Astrocyte of the spinal cord (primary cell): ENCODE data around the gene KMT2B.

Experiments
- DNase-seq: peaks from one replicate; pipeline ENCODE4 v3.0.0; 2011; ENCODE audit warnings: low read depth, low spot score
- H3K4me3 ChIP-seq: 2 replicates; pipeline ENCODE4 v1.5.1; 2011; ENCODE audit warnings: low read depth, mild to moderate bottlenecking, low read length, moderate library complexity
- in situ Hi-C: cut with HindIII; loops from 2 replicates; pipeline ENCODE4 v1.10.0; 2017; ENCODE audit warnings: low sequenced_read_pairs
- TF ChIP-seq, protein P1 (sequence below): IDR thresholded peaks from 2 replicates; pipeline ENCODE4 v1.5.1; 2012; ENCODE audit warnings: low read depth, mild to moderate bottlenecking, low read length, inconsistent platforms

KMT2B gene

DNA sequence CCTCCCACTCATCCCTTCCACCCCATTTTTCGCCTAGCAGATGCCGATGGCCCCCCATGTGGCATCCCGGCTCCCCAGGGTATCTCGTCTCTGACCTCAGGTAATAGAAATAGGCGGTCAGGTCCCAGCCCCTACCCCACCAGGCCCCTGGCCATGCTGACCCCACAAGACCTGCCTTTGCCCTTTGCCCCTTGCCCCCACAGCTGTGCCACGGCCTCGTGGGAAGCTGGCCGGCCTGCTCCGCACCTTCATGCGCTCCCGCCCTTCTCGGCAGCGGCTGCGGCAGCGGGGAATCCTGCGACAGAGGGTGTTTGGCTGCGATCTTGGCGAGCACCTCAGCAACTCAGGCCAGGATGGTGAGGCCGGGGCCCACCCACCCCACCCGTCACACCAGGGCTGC is 62.9 kb downstream of the KMT2B start:
- in situ Hi-C loops, result no loop called here
- H3K4me3 ChIP-seq, result no peak overlapping the region
- TF ChIP-seq, protein P1, sequence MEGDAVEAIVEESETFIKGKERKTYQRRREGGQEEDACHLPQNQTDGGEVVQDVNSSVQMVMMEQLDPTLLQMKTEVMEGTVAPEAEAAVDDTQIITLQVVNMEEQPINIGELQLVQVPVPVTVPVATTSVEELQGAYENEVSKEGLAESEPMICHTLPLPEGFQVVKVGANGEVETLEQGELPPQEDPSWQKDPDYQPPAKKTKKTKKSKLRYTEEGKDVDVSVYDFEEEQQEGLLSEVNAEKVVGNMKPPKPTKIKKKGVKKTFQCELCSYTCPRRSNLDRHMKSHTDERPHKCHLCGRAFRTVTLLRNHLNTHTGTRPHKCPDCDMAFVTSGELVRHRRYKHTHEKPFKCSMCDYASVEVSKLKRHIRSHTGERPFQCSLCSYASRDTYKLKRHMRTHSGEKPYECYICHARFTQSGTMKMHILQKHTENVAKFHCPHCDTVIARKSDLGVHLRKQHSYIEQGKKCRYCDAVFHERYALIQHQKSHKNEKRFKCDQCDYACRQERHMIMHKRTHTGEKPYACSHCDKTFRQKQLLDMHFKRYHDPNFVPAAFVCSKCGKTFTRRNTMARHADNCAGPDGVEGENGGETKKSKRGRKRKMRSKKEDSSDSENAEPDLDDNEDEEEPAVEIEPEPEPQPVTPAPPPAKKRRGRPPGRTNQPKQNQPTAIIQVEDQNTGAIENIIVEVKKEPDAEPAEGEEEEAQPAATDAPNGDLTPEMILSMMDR, result no peak
- no peak for DNase-seq

DNA sequence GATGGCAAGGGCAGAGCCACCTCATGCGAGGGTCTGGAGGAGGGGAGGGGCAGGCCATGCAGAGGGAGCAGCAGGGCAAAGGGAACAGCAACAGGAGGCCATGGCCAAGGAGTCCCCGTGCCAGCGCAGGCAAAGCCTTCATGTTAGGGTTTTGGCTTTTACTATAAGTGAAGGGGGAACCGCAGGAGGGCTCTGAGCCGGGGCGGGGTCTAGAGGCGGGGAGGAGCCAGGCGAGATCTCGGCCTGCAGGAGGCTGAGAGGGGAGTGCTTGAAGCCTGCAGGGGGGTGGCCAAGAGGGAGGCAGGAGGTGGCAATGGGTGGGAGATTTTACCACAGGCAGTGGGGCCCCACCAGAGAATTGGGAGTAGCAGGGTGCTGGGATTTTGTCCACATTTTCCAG is 63.8 kb downstream of the KMT2B start:
- DNase-seq, result no peak
- H3K4me3 ChIP-seq, result no peak overlapping the region
- TF ChIP-seq, protein P1, result no peak
- in situ Hi-C loops, result no loop called here

DNA sequence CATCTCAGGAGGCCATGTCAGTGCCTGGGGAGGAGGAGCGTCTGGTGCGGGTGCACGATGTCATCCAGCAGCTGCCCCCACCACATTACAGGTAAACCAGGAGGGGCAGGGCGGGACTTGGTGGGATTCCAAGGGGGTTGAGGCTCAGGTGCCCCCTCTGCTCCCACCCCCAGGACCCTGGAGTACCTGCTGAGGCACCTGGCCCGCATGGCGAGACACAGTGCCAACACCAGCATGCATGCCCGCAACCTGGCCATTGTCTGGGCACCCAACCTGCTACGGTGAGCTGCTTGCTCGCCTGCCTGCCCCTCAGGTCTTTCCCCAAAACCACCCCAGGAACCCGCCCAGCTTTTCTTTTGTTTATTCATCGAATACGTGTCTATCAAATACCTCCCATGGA is 64.8 kb downstream of the KMT2B start:
- in situ Hi-C loops, result no loop called here
- H3K4me3 ChIP-seq, result no peak overlapping the region
- no peak for DNase-seq
- TF ChIP-seq, protein P1, result no peak

DNA sequence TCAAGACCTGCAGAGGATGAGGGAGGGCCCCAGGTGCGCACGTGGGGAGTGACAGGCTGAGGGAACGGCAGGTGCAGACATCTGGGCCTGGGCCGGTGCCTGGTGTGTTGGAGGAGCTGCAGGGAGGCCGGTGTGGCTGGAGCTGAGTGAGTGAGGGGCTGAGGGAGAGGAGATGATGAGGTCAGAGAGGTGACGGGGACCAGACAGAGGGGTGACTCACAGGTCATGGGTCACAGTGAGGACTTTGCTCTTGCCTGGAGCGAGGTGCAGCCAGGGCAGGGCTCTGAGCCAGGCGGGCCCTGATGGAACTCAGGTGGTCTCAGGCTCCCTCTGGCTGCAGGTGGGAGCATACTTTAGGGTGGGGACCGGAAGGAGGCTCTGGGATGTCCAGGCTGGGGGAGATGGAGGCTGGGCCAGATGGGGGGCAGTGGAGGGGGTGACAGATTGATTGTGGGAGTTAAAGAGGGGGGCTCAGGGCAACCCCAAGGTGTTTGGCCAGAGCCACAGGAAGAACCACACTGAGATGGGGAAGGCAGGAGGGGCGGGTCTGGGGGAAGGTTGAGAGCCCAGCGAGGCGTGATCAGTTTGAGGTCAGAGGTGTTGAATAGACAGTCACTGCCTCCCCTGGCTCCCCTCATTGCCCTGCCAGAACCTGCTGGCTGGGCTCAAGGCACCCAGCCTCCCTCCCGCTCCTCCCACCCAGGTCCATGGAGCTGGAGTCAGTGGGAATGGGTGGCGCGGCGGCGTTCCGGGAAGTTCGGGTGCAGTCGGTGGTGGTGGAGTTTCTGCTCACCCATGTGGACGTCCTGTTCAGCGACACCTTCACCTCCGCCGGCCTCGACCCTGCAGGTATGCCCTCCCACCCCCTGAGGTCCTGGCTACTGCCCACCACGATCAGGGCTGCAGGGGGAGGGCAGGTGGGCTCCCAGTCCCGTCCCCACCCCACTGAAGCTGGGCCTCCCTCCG is 65.9 kb downstream of the KMT2B start:
- no peak for DNase-seq
- in situ Hi-C loops, result no loop called here
- TF ChIP-seq, protein P1, result no peak
- no peak overlapping the region for H3K4me3 ChIP-seq

DNA sequence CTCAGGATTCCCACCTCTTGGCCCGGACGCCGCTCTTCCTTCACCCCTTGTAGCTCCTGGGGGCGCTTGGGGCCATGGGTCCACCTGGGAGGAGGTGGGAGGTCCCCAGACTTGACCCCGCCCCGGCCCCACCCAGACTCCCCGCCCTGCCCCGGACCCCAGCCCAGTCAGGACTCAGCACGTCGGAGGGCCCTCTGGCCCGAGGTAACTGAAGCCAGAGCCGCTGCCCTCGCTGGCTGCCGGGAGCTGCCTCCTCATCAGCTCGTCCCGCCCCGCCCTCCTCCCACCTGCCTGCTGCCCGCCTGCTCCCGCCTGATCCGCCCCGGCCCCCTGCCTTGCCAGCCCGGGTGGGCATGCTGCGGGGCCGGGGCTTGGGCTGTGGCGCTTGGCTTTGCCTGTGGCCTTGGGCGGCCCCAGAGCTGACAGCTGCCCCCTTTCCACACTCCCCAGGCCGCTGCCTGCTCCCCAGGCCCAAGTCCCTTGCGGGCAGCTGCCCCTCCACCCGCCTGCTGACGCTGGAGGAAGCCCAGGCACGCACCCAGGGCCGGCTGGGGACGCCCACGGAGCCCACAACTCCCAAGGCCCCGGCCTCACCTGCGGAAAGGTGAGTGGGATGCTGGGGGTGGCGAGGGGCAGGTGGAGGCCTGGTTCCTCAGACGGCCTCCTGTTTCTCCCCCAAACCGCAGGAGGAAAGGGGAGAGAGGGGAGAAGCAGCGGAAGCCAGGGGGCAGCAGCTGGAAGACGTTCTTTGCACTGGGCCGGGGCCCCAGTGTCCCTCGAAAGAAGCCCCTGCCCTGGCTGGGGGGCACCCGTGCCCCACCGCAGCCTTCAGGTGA is 66.9 kb downstream of the KMT2B start:
- in situ Hi-C loops, result no loop called here
- no peak overlapping the region for H3K4me3 ChIP-seq
- DNase-seq, result no peak
- TF ChIP-seq, protein P1, result no peak

DNA sequence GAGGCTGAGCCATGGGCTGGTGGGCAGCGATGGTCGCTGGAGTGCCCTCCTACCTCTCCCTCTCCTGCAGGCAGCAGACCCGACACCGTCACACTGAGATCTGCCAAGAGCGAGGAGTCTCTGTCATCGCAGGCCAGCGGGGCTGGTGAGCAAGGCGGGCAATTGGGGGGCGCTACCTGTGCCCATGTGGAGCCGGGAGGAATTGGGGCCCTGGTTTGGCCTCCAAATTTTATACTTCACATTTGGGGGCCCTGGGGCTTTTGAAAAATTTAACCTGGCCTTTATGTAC is 67.5 kb downstream of the KMT2B start:
- in situ Hi-C loops, result no loop called here
- DNase-seq, result no peak
- H3K4me3 ChIP-seq, result no peak overlapping the region
- TF ChIP-seq, protein P1, result no peak
